Upper lobe of left lung (tissue), 4 donors: Measurements from ENCODE around the gene CHAF1A.

Experiments
- EP300 ChIP-seq, 4 donors: sonication (generic); formaldehyde crosslinking; IDR thresholded peaks; one replicate each; pipeline ENCODE4 v1.5.1; 2017; ENCODE audit warnings: antibody characterized with exemption in 4 of 4, control low read depth in 2 of 4
- POLR2A ChIP-seq, 4 donors: fragments of 450-650 bp; IDR thresholded peaks; one replicate each; pipeline ENCODE4 v1.5.1; 2016 to 2017; ENCODE audit warnings: antibody characterized with exemption in 4 of 4, mild to moderate bottlenecking in 2 of 4
- TF ChIP-seq, protein P1 (sequence below), 6 experiments: fragments of 450-650 bp in 4 of 6; fragments of 200-600 bp in 2 of 6; sonication (generic) in 2 of 6; IDR thresholded peaks; one replicate each; pipeline ENCODE4 v1.5.1; 2016 to 2019; ENCODE audit warnings: antibody characterized with exemption in 6 of 6

DNA sequence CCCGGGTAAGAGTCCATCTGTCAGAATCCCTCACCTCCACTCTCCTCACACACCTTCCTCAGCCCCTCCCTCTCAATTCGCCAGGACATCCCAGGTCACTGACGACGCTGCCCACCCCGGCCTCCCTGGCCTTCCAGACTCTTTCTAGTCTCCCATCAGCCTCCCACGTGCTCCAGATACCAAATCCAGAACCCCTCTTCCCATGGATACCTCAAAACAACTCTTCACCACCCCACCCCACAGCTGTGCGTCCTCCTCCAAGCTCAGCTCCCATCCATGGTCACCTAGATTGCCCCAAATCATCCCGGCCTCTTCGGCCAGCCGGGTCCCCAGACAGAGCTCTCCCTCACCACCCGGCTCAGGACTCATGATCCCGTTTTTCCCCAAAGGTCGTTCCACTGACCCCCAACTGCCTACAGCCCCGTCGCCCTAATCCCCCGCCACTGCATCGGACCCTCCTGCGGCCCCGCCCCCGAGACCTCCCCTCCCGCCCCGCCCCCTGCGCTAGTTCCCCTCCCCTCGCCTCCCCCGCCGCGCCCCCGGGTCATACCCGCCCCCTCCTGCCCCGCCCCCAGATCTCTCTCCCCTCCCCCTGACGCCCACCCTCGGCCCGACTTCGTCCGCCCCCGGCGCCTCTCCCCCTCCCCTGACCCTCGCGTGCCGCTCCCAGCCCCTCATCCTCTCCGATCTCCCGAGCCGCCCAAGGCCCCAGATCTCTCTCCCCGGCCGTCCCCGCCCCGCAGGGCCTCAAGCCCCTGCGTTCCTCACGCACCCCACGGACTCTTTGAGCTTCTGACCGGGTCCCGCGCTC, 54.6 kb downstream of the CHAF1A start:
- TF ChIP-seq, protein P1, sequence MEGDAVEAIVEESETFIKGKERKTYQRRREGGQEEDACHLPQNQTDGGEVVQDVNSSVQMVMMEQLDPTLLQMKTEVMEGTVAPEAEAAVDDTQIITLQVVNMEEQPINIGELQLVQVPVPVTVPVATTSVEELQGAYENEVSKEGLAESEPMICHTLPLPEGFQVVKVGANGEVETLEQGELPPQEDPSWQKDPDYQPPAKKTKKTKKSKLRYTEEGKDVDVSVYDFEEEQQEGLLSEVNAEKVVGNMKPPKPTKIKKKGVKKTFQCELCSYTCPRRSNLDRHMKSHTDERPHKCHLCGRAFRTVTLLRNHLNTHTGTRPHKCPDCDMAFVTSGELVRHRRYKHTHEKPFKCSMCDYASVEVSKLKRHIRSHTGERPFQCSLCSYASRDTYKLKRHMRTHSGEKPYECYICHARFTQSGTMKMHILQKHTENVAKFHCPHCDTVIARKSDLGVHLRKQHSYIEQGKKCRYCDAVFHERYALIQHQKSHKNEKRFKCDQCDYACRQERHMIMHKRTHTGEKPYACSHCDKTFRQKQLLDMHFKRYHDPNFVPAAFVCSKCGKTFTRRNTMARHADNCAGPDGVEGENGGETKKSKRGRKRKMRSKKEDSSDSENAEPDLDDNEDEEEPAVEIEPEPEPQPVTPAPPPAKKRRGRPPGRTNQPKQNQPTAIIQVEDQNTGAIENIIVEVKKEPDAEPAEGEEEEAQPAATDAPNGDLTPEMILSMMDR (IDR thresholded peaks at IDR 0.05) = no peak
- TF ChIP-seq POLR2A (IDR thresholded peaks at IDR 0.05) = no peak
- no peak for TF ChIP-seq EP300 (IDR thresholded peaks at IDR 0.05)
